HG02973 (cell line): ENCODE data around the gene FAHD2A.
A peak's percentile ranks its signal among the peaks of the same experiment; 100 is the strongest.
"Not testable (repeated sequence)": the region's sequence is repeated elsewhere in the genome, so short reads cannot be mapped to it uniquely, and the experiment has no call there.

Experiments
- ATAC-seq: cut with Tn5 transposase; IDR thresholded peaks from one replicate; pipeline ENCODE4 v1.9.1; 2021; ENCODE audit warnings: moderate library complexity; ENCODE audit not compliant: unreplicated experiment

FAHD2A gene

DNA sequence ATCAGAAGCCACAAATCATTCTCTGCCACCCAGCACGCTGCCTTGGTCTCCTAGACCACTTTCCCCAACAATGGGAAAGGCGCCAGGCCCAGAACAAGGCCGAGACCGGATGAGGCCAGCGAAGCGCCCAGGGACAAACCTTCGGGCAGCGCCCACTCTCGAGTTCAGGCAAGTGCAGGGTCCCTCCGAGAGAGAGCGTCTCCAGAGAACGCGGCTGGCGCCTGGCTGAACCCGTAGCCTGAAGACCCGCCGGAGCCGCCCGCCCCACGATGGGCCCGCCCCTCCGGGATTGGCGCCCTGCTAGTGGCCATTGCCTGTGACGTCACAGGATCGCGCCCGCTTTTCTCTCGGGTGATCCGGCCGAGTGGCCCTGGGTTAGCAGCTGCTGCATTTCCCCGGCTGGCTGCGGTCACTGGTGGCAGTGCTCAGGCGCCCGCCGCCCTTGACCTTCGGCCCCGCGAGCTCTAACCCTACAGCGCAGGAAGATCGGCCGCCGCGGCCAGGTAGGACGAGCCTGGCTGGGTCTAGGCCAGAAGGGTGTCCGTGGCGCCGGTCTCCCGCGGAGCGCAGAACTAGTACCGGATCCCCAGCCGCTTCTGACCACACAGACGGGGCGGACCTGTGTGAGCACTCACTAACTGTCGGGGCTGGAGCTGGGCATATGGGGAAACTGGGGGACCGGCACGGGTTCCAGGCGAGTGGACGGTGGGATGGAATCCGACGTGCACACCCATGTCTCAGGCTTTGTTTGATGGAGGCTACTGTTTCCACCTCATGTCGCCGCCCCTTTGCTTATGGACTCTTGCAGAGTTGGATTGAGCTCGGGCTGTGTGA, at the start of gene FAHD2A:
Gene FAHD2A, plus strand, starts transcription at position 339 of the 834 bp plus-strand sequence. CDS start 2,851 bp downstream, outside the sequence.
- ATAC-seq, result peak; percentile 92

- ATAC-seq, result no peak
These were observed 49.4 kb upstream of the FAHD2A start for GRCh38 chr2:95353055-95353575.

GRCh38 chr2:95353613-95354468, 48.7 kb upstream of the FAHD2A start:
- no peak for ATAC-seq

GRCh38 chr2:95354469-95354901, 48.0 kb upstream of the FAHD2A start:
- ATAC-seq, result no peak

GRCh38 chr2:95354925-95355324, 47.6 kb upstream of the FAHD2A start:
- ATAC-seq, result no peak

DNA sequence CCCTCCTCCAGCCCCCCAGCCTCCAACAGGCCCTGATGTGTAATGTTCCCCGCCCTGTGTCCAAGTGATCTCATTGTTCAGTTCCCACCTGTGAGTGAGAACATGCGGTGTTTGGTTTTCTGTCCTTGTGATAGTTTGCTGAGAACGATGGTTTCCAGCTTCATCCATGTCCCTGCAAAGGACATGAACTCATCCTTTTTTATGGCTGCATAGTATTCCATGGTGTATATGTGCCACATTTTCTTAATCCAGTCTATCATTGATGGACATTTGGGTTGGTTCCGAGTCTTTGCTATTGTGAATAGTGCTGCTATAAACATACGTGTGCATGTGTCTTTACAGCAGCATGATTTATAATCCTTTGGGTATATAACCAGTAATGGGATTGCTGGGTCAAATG, 47.0 kb upstream of the FAHD2A start:
- ATAC-seq, result not testable (repeated sequence)

- no peak for ATAC-seq
These were observed 45.4 kb upstream of the FAHD2A start for GRCh38 chr2:95356821-95357700.

- ATAC-seq, result no peak
These were observed 44.7 kb upstream of the FAHD2A start for GRCh38 chr2:95357717-95358280.

DNA sequence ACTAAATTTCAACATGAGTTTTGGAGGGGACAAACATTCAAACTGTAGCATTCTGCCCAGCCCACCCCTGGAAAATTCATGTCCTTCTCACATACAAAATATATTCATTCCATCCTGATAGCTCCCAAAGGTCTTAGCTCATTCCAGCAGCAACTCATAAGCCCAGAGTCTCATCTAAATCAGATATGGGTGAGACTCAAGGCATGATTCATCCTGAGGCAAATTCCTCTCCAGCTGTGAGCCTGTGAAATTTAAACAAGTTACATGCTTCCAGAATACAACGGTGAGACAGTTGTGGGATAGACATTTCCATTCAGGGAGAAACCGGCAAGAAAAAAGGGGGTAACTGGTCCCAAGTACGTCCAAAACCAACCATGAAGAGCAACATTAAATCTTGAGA, 43.5 kb upstream of the FAHD2A start:
- ATAC-seq, result no peak

DNA sequence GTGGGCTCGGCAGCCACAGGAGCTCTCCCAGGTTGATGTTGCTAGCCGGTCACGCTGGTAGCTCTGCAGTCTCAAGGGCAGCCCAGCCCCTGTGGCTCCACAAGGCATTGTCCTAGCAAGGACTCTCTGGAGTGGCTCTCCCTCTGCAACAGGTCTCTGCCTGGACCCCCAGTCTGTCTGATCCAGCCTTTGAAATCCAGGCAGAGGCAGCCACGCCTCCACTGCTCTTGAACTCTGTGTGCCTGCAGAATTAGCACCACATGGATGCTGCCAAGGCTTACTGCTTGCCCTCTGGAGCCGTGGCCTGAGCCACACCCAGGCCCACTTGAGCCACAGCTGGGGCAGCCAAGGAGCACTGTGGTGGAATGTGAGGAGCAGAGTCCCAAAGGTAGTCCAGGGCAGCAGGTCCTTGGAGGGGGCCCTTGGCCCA, 43.0 kb upstream of the FAHD2A start:
- no peak for ATAC-seq

DNA sequence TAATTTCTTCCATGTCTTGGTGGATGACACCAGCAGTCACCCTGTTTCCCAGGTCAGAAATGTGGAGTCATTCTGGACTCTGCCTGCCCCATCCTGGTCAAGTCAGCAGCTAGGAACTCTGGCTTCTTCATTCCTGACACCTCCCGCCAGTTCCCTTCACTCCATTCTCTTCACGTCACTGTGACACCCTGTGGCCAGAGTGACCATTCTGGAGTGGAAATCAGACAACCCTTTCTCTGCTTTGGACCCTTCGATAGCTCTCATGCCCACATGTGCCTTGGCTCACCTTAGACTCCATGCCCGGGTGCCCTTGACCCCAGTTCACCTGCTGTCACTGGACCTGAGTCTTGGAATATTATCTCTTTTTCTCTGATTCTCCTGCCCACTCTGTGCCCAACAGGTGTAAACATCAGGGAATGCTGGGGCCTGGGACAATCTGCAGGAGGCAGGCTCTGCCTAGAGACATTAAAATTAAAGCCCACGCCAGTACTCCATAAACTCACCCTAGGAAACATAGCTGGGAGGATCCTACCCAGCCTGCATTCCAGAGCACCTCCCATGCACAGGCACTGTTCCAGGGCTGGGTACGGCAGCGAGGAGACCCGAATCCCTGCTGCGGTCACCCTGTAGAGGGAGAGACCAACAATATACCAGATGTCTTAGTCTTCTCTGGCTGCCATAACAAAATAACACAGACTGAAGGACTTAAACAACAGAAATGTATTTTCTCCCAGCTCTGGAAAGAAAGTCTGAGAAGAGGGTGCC, 41.1 kb upstream of the FAHD2A start:
- ATAC-seq, result no peak

GRCh38 chr2:95362486-95362885, 40.0 kb upstream of the FAHD2A start:
- no peak for ATAC-seq

- no peak for ATAC-seq
These were observed 36.0 kb upstream of the FAHD2A start for GRCh38 chr2:95366514-95366913.

GRCh38 chr2:95372216-95372829, 30.2 kb upstream of the FAHD2A start:
- ATAC-seq, result no peak

GRCh38 chr2:95372845-95373244, 29.7 kb upstream of the FAHD2A start:
- no peak for ATAC-seq

GRCh38 chr2:95374029-95374428, 28.5 kb upstream of the FAHD2A start:
- no peak for ATAC-seq

GRCh38 chr2:95374451-95374920, 28.0 kb upstream of the FAHD2A start:
- ATAC-seq, result no peak

DNA sequence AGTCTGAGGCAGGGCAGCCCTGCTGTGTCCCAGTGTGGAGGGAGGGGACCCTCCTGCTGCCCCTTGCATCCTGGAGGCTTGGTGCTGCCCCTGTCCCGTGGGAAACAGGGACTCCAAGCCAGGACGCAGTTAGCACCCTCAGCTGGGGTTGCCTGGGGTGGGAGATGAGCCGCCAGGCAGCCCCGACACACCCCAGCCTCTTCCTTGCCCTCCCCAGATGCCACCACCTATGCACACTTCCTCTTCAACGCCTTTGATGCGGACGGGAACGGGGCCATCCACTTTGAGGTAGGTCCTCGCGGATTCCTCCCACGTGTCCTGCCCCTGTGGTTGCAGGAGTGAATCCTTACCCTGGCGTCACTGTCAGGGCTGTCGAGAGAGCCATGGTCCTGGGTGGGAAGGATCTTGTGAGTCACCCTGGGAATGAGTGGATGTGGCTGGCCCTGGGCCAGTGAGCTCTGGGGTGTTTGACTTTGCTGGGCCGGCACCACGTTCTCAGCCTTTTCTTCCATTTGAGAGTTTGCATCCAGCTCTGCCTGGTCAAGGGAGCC, 27.5 kb upstream of the FAHD2A start:
- ATAC-seq, result no peak
